Upper lobe of left lung (tissue), 6 donors: ENCODE data around the gene BICRAL. TPM values are rescaled to one million over a fixed set of nuclear protein-coding genes. Genes with fewer than 3 reads are reported as not detected.
A peak's percentile ranks its signal among the peaks of the same experiment; 100 is the strongest.
"Not testable (repeated sequence)": the region's sequence is repeated elsewhere in the genome, so short reads cannot be mapped to it uniquely, and the experiment has no call there.

ENCODE experiments used
- ATAC-seq, 2 donors: fragments of 200-7000 bp; cut with Tn5 transposase; one replicate each; pipeline ENCODE4 v1.9.1; 2022; ENCODE audit warnings: mild to moderate bottlenecking in 2 of 2, moderate library complexity in 2 of 2; ENCODE audit not compliant: low FRiP score in 2 of 2
- DNase-seq, 2 donors: peaks; one replicate each; pipeline ENCODE4 v3.0.0-alpha.2; 2019 to 2020
- H3K27ac ChIP-seq, 4 donors: fragments of 200-600 bp; sonication (generic); one replicate each; pipeline ENCODE4 v1.5.1; 2016 to 2019
- H3K27me3 ChIP-seq, 4 donors: fragments of 200-600 bp; sonication (generic); one replicate each; pipeline ENCODE4 v1.5.1; 2017 to 2019
- H3K36me3 ChIP-seq, 4 donors: fragments of 200-600 bp; sonication (generic); one replicate each; pipeline ENCODE4 v1.5.1; 2016 to 2019
- H3K4me1 ChIP-seq, 4 donors: fragments of 200-600 bp; sonication (generic); one replicate each; pipeline ENCODE4 v1.5.1; 2018 to 2019
- H3K4me3 ChIP-seq, 4 donors: fragments of 200-600 bp; sonication (generic); one replicate each; pipeline ENCODE4 v1.5.1; 2017 to 2019; ENCODE audit warnings: mild to moderate bottlenecking in 2 of 4, moderate library complexity in 1 of 4
- H3K9me3 ChIP-seq, 4 donors: fragments of 200-600 bp; sonication (generic); one replicate each; pipeline ENCODE4 v1.5.1; 2018 to 2019
- CTCF ChIP-seq, 6 experiments: fragments of 450-650 bp in 4 of 6; fragments of 200-600 bp in 2 of 6; sonication (generic) in 2 of 6; IDR thresholded peaks; one replicate each; pipeline ENCODE4 v1.5.1; 2016 to 2019; ENCODE audit warnings: antibody characterized with exemption in 6 of 6
- EP300 ChIP-seq, 4 donors: sonication (generic); formaldehyde crosslinking; IDR thresholded peaks; one replicate each; pipeline ENCODE4 v1.5.1; 2017; ENCODE audit warnings: antibody characterized with exemption in 4 of 4, control low read depth in 2 of 4
- POLR2A ChIP-seq, 4 donors: fragments of 450-650 bp; IDR thresholded peaks; one replicate each; pipeline ENCODE4 v1.5.1; 2016 to 2017; ENCODE audit warnings: antibody characterized with exemption in 4 of 4, mild to moderate bottlenecking in 2 of 4
- POLR2AphosphoS5 ChIP-seq, 2 donors: sonication (generic); formaldehyde crosslinking; IDR thresholded peaks; one replicate each; pipeline ENCODE4 v1.5.1; 2017; ENCODE audit warnings: antibody characterized with exemption in 2 of 2
- WGBS, 2 donors: methylation state at CpG; one replicate each; pipeline ENCODE4 v1.1.5; 2017 to 2018; 5-methylcytosine and 5-hydroxymethylcytosine counted together
- total RNA-seq, 6 donors: library from RNA; depleted of rRNA in 4 of 6; stranded (reverse); fragments of >200 nt in 4 of 6; gene quantifications; one replicate each; pipeline versions ENCODE4 v1.1.0 to v1.2.1, GENCODE V29; 2016 to 2021
- donor health status: DM: no; HTN: no; CAD: no; lungs with moderate emphysema.
- donor health status: DM: no; HTN: yes; CAD: no; lungs with severe emphysema.

BICRAL gene
- total RNA-seq, 6 donors from 2014 or later, result 11.1 to 23.8 (median 14.9) TPM

- Histone ChIP-seq H3K4me1 (peaks cover 19 to 46% (median 40%) of the 10 kb centered on the region in 4 donors), H3K4me3 (no peak overlapping the region), H3K27me3 (no peaks in the 10 kb centered on the region), H3K36me3 (no peaks in the 10 kb centered on the region), H3K9me3 (no peaks in the 10 kb centered on the region), H3K27ac (peak overlapping the region in 3 of 4 donors; percentile 9 to 57 (median 11))
- no peak for TF ChIP-seq POLR2A (IDR thresholded peaks at IDR 0.05)
- TF ChIP-seq CTCF (IDR thresholded peaks at IDR 0.05), result no peak
- TF ChIP-seq EP300 (IDR thresholded peaks at IDR 0.05), result no peak
- TF ChIP-seq POLR2AphosphoS5 (IDR thresholded peaks at IDR 0.05), result no peak
- ATAC-seq (no peak), DNase-seq (no peak)
- WGBS, 2 donors, result 88 to 93% methylated on average over 3 of the region's 3 CpGs
Measured at GRCh38 chr6:42791706-42792320, 10.0 kb downstream of the BICRAL start.

- no peak for TF ChIP-seq POLR2AphosphoS5 (IDR thresholded peaks at IDR 0.05)
- TF ChIP-seq EP300 (IDR thresholded peaks at IDR 0.05), result no peak
- TF ChIP-seq POLR2A (IDR thresholded peaks at IDR 0.05), result no peak
- no peak for TF ChIP-seq CTCF (IDR thresholded peaks at IDR 0.05)
- WGBS, 2 donors, result 91 to 98% methylated on average over 1 of the region's 1 CpG
Measured at GRCh38 chr6:42795651-42796050, 13.8 kb downstream of the BICRAL start.

DNA sequence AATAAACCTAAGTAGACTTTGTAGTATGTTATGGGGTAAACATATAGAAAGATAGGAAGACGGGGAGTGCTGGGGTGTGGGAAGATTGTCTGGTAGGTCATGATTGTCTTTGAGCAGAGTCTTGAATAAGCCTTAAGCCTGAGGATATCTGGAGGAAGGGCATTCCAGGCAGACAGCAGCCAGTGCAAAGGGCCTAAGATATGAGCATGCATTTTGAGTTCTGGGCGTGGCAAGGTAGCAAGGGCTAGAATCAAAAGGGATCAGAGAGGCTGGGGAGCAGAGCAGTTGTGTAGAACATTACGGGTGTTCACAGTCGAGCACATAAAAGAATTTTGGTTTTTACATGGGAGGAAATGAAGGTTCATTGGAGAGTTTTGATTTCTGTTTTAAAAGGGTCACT is 14.3 kb downstream of the BICRAL start:
- H3K4me1 ChIP-seq, result peaks cover 0 to 11% (median 5%) of the 10 kb centered on the region in 4 donors
- H3K36me3 ChIP-seq, result no peaks in the 10 kb centered on the region
- H3K27ac ChIP-seq, result no peak overlapping the region
- ATAC-seq (no peak), DNase-seq (no peak)
- no peak for TF ChIP-seq POLR2AphosphoS5 (IDR thresholded peaks at IDR 0.05)
- no peak for TF ChIP-seq EP300 (IDR thresholded peaks at IDR 0.05)
- TF ChIP-seq CTCF (IDR thresholded peaks at IDR 0.05), result no peak
- no peak for TF ChIP-seq POLR2A (IDR thresholded peaks at IDR 0.05)
- 95 to 98% methylated on average over 4 of the region's 4 CpGs for WGBS, 2 donors
- H3K27me3 ChIP-seq, result no peaks in the 10 kb centered on the region
- H3K4me3 ChIP-seq, result no peak overlapping the region
- H3K9me3 ChIP-seq, result no peaks in the 10 kb centered on the region

More at GRCh38 chr6:42795651-42796050, 13.8 kb downstream of the BICRAL start:
- H3K9me3 ChIP-seq, result no peaks in the 10 kb centered on the region
- peaks cover 0 to 10% (median 8%) of the 10 kb centered on the region in 4 donors for H3K4me1 ChIP-seq
- no peak for ATAC-seq
- DNase-seq, result no peak
- no peak overlapping the region for H3K27ac ChIP-seq
- no peak overlapping the region for H3K4me3 ChIP-seq
- H3K27me3 ChIP-seq, result no peaks in the 10 kb centered on the region
- no peaks in the 10 kb centered on the region for H3K36me3 ChIP-seq

DNA sequence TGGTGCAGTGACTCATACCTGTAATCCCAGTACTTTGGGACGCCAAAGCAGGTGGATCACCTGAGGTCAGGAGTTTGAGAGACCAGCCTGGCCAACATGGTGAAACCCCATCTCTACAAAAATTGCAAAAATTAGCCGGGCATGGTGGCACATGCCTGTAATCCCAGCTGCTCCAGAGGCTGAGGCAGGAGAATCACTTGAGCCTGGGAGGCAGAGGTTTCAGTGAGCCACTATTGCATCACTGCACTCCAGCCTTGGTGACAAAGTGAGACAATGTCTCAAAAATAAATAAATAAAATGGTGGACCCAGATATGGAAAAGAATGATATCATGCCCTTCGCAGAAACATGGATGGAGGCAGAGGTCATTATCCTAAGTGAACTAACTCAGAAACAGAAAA is 15.8 kb downstream of the BICRAL start:
- H3K4me1 ChIP-seq, H3K27ac ChIP-seq: not testable (repeated sequence)
- 91 to 93% methylated on average over 3 of the region's 3 CpGs for WGBS, 2 donors

GRCh38 chr6:42805297-42805861 is 23.5 kb downstream of the BICRAL start:
- H3K27ac ChIP-seq, result no peak overlapping the region
- no peak for ATAC-seq

More for the DNA sequence above, 15.8 kb downstream of the BICRAL start:
- DNase-seq, H3K36me3 ChIP-seq, H3K27me3 ChIP-seq, H3K4me3 ChIP-seq, H3K9me3 ChIP-seq, ATAC-seq: not testable (repeated sequence)

DNA sequence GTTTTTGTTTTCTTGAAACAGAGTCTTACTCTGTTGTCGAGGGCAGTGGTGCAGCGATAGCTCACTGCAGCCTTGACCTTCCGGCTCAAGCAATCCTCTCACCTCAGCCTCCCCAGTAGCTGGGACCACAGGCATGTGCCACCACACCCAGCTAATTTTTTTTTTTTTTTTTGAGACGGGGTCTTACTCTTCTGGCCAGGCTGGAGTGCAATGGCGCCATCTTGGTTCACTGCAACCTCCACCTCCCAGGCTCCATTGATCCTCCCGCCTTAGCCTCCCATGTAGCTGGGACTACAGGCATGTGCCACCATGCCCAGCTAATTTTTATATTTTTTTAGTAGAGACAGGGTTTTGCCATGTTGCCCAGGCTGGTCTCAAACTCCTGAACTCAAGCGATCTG is 24.5 kb downstream of the BICRAL start:
- H3K36me3 ChIP-seq, result peaks cover 0 to 11% (median 0%) of the 10 kb centered on the region in 4 donors
- not testable (repeated sequence) for H3K4me3 ChIP-seq, H3K27ac ChIP-seq, ATAC-seq, H3K27me3 ChIP-seq, DNase-seq, H3K9me3 ChIP-seq
- H3K4me1 ChIP-seq, result peaks cover 4 to 17% (median 10%) of the 10 kb centered on the region in 4 donors
- WGBS, 2 donors, result 97 to 100% methylated on average over 7 of the region's 7 CpGs

More at GRCh38 chr6:42805297-42805861, 23.5 kb downstream of the BICRAL start:
- Histone ChIP-seq H3K4me1 (peaks cover 4 to 19% (median 11%) of the 10 kb centered on the region in 4 donors), H3K36me3 (peaks cover 0 to 5% (median 0%) of the 10 kb centered on the region in 4 donors), H3K4me3 (no peak overlapping the region), H3K9me3 (no peaks in the 10 kb centered on the region), H3K27me3 (no peaks in the 10 kb centered on the region)
- WGBS, 2 donors, result 96 to 100% methylated on average over 7 of the region's 7 CpGs
- no peak for DNase-seq
- TF ChIP-seq POLR2AphosphoS5 (IDR thresholded peaks at IDR 0.05), result no peak
- no peak for TF ChIP-seq CTCF (IDR thresholded peaks at IDR 0.05)
- no peak for TF ChIP-seq POLR2A (IDR thresholded peaks at IDR 0.05)
- no peak for TF ChIP-seq EP300 (IDR thresholded peaks at IDR 0.05)
